Central memory CD8-positive, alpha-beta T cell (primary cell): Measurements from ENCODE around the gene SCARB1.

Experiments
- ATAC-seq: fragments of 150-1000 bp; cut with Tn5 transposase; replicated peaks from 2 replicates; pipeline ENCODE4 v1.10.0; 2022; ENCODE audit warnings: mild to moderate bottlenecking, moderate FRiP score, moderate number of reproducible peaks; ENCODE audit not compliant: poor library complexity, severe bottlenecking; ENCODE audit errors: extremely low read depth
- DNase-seq, 2 donors: peaks; one replicate each; pipeline ENCODE4 v3.0.0; 2021; ENCODE audit warnings: low spot score in 2 of 2
- H3K27ac Mint-ChIP-seq: one replicate; pipeline ENCODE4 v1.8.0; 2022; ENCODE audit warnings: low read depth, mild to moderate bottlenecking, moderate library complexity, mixed read lengths
- H3K27me3 Mint-ChIP-seq: one replicate; pipeline ENCODE4 v1.8.0; 2022; ENCODE audit warnings: mixed read lengths
- H3K36me3 Mint-ChIP-seq: one replicate; pipeline ENCODE4 v1.8.0; 2022; ENCODE audit warnings: mild to moderate bottlenecking, moderate library complexity, mixed read lengths; ENCODE audit not compliant: insufficient read depth
- H3K4me1 Mint-ChIP-seq: one replicate; pipeline ENCODE4 v1.8.0; 2022; ENCODE audit warnings: mixed read lengths
- H3K4me3 Mint-ChIP-seq: one replicate; pipeline ENCODE4 v1.8.0; 2022; ENCODE audit warnings: mild to moderate bottlenecking, moderate library complexity, mixed read lengths
- H3K9me3 Mint-ChIP-seq: one replicate; pipeline ENCODE4 v1.8.0; 2022; ENCODE audit warnings: mixed read lengths

SCARB1 gene

GRCh38 chr12:124837958-124838803 is 25.5 kb downstream of the SCARB1 start:
- Mint-ChIP-seq H3K27me3 (no peaks in the 10 kb centered on the region), H3K9me3 (no peaks in the 10 kb centered on the region), H3K4me3 (no peak overlapping the region), H3K27ac (no peak overlapping the region), H3K36me3 (peaks cover 3% of the 10 kb centered on the region), H3K4me1 (no peaks in the 10 kb centered on the region)
- no peak for DNase-seq
- no peak for ATAC-seq

- ATAC-seq: no peak
- H3K9me3 Mint-ChIP-seq: no peaks in the 10 kb centered on the region
- no peak overlapping the region for H3K27ac Mint-ChIP-seq
- no peak overlapping the region for H3K4me3 Mint-ChIP-seq
- no peak for DNase-seq
- H3K27me3 Mint-ChIP-seq: no peaks in the 10 kb centered on the region
- no peaks in the 10 kb centered on the region for H3K4me1 Mint-ChIP-seq
- no peaks in the 10 kb centered on the region for H3K36me3 Mint-ChIP-seq
Observed at GRCh38 chr12:124837249-124837897, 26.3 kb downstream of the SCARB1 start.

- Mint-ChIP-seq H3K9me3 (no peaks in the 10 kb centered on the region), H3K27me3 (no peaks in the 10 kb centered on the region), H3K4me3 (no peak overlapping the region), H3K27ac (no peak overlapping the region), H3K4me1 (no peaks in the 10 kb centered on the region), H3K36me3 (no peaks in the 10 kb centered on the region)
- DNase-seq: no peak
- no peak for ATAC-seq
Observed at GRCh38 chr12:124836759-124837158, 26.9 kb downstream of the SCARB1 start.

- ATAC-seq (no peak), DNase-seq (no peak)
- no peak overlapping the region for H3K4me3 Mint-ChIP-seq
- no peaks in the 10 kb centered on the region for H3K27me3 Mint-ChIP-seq
- no peaks in the 10 kb centered on the region for H3K9me3 Mint-ChIP-seq
- no peaks in the 10 kb centered on the region for H3K36me3 Mint-ChIP-seq
- no peak overlapping the region for H3K27ac Mint-ChIP-seq
- no peaks in the 10 kb centered on the region for H3K4me1 Mint-ChIP-seq
Observed at GRCh38 chr12:124835656-124836410, 27.8 kb downstream of the SCARB1 start.

- H3K36me3 Mint-ChIP-seq: no peaks in the 10 kb centered on the region
- DNase-seq (no peak), ATAC-seq (no peak)
- no peaks in the 10 kb centered on the region for H3K4me1 Mint-ChIP-seq
- H3K27me3 Mint-ChIP-seq: no peaks in the 10 kb centered on the region
- no peak overlapping the region for H3K4me3 Mint-ChIP-seq
- H3K9me3 Mint-ChIP-seq: peaks cover under 1% of the 10 kb centered on the region
- no peak overlapping the region for H3K27ac Mint-ChIP-seq
Observed at GRCh38 chr12:124834822-124835221, 28.8 kb downstream of the SCARB1 start.

- DNase-seq: no peak
- no peak overlapping the region for H3K27ac Mint-ChIP-seq
- H3K27me3 Mint-ChIP-seq: no peaks in the 10 kb centered on the region
- no peaks in the 10 kb centered on the region for H3K36me3 Mint-ChIP-seq
- no peak overlapping the region for H3K4me3 Mint-ChIP-seq
- H3K9me3 Mint-ChIP-seq: peaks cover 6% of the 10 kb centered on the region
- H3K4me1 Mint-ChIP-seq: no peaks in the 10 kb centered on the region
- no peak for ATAC-seq
Observed at GRCh38 chr12:124833693-124834122, 30.0 kb downstream of the SCARB1 start.

GRCh38 chr12:124832856-124833255 is 30.8 kb downstream of the SCARB1 start:
- ATAC-seq (no peak), DNase-seq (no peak)
- peaks cover under 1% of the 10 kb centered on the region for H3K36me3 Mint-ChIP-seq
- H3K27me3 Mint-ChIP-seq: no peaks in the 10 kb centered on the region
- H3K4me1 Mint-ChIP-seq: no peaks in the 10 kb centered on the region
- no peak overlapping the region for H3K4me3 Mint-ChIP-seq
- H3K27ac Mint-ChIP-seq: no peak overlapping the region
- peaks cover 6% of the 10 kb centered on the region for H3K9me3 Mint-ChIP-seq

GRCh38 chr12:124831590-124831989 is 32.1 kb downstream of the SCARB1 start:
- DNase-seq: no peak
- no peaks in the 10 kb centered on the region for H3K27me3 Mint-ChIP-seq
- no peak for ATAC-seq
- no peak overlapping the region for H3K27ac Mint-ChIP-seq
- H3K4me3 Mint-ChIP-seq: no peak overlapping the region
- peaks cover 6% of the 10 kb centered on the region for H3K9me3 Mint-ChIP-seq
- H3K4me1 Mint-ChIP-seq: no peaks in the 10 kb centered on the region
- peaks cover 2% of the 10 kb centered on the region for H3K36me3 Mint-ChIP-seq

- H3K36me3 Mint-ChIP-seq: peaks cover 2% of the 10 kb centered on the region
- no peak for ATAC-seq
- DNase-seq: no peak
- H3K27me3 Mint-ChIP-seq: no peaks in the 10 kb centered on the region
- no peak overlapping the region for H3K4me3 Mint-ChIP-seq
- peaks cover 6% of the 10 kb centered on the region for H3K9me3 Mint-ChIP-seq
- H3K27ac Mint-ChIP-seq: no peak overlapping the region
- H3K4me1 Mint-ChIP-seq: no peaks in the 10 kb centered on the region
Observed at GRCh38 chr12:124830306-124830705, 33.4 kb downstream of the SCARB1 start.

GRCh38 chr12:124829708-124830304 is 33.9 kb downstream of the SCARB1 start:
- Mint-ChIP-seq H3K27ac (no peak overlapping the region), H3K4me3 (no peak overlapping the region), H3K27me3 (no peaks in the 10 kb centered on the region), H3K9me3 (peaks cover 6% of the 10 kb centered on the region), H3K36me3 (peaks cover 4% of the 10 kb centered on the region), H3K4me1 (no peaks in the 10 kb centered on the region)
- no peak for DNase-seq
- no peak for ATAC-seq

GRCh38 chr12:124829008-124829707 is 34.5 kb downstream of the SCARB1 start:
- no peak for ATAC-seq
- H3K9me3 Mint-ChIP-seq: peaks cover 6% of the 10 kb centered on the region

More at GRCh38 chr12:124829008-124829707, 34.5 kb downstream of the SCARB1 start:
- peaks cover 4% of the 10 kb centered on the region for H3K36me3 Mint-ChIP-seq
- no peak overlapping the region for H3K27ac Mint-ChIP-seq
- H3K27me3 Mint-ChIP-seq: no peaks in the 10 kb centered on the region
- DNase-seq: no peak
- H3K4me3 Mint-ChIP-seq: no peak overlapping the region
- no peaks in the 10 kb centered on the region for H3K4me1 Mint-ChIP-seq
